HCT116 (cell line): Measurements from ENCODE around the gene DMXL1.

Source experiments
- CEBPB ChIP-seq: IDR thresholded peaks from 2 replicates; pipeline ENCODE4 v1.6.1; 2012; ENCODE audit warnings: low read depth
- CTCF ChIP-seq, 3 experiments: fragments of 200-600 bp in 1 of 3; sonication (generic) in 1 of 3; IDR thresholded peaks in 2 of 3; conservative IDR thresholded peaks in 1 of 3; 2 replicates each; pipeline ENCODE4 v1.5.1; 2012 to 2017; ENCODE audit warnings: low read depth in 2 of 3, low read length in 2 of 3, antibody characterized with exemption in 1 of 3, borderline replicate concordance in 1 of 3, control low read depth in 1 of 3, mild to moderate bottlenecking in 1 of 3, mixed read lengths in 1 of 3, mixed run types in 1 of 3, moderate library complexity in 1 of 3; ENCODE audit not compliant: insufficient read depth in 1 of 3
- ELF1 ChIP-seq: IDR thresholded peaks from 2 replicates; pipeline ENCODE4 v1.6.1; 2012; ENCODE audit warnings: low read depth, borderline replicate concordance
- EZH2 ChIP-seq: fragments of 200-600 bp; sonication (generic); IDR thresholded peaks from 2 replicates; pipeline ENCODE4 v1.6.1; 2017; ENCODE audit warnings: antibody characterized with exemption, mixed run types
- EZH2phosphoT487 ChIP-seq: fragments of 200-600 bp; IDR thresholded peaks from 2 replicates; pipeline ENCODE4 v1.6.1; 2018; ENCODE audit warnings: antibody characterized with exemption, borderline replicate concordance
- MAX ChIP-seq: IDR thresholded peaks from 2 replicates; pipeline ENCODE4 v1.6.1; 2012
- POLR2A ChIP-seq: IDR thresholded peaks from 2 replicates; pipeline ENCODE4 v1.7.0; 2011; ENCODE audit warnings: borderline replicate concordance; ENCODE audit not compliant: insufficient read depth, insufficient read length; ENCODE audit errors: extremely low read depth
- POLR2AphosphoS5 ChIP-seq: IDR thresholded peaks from 2 replicates; pipeline ENCODE4 v1.6.1; 2011; ENCODE audit warnings: mild to moderate bottlenecking, low read depth, low read length, moderate library complexity
- REST ChIP-seq: IDR thresholded peaks from 2 replicates; pipeline ENCODE4 v1.6.1; 2012; ENCODE audit warnings: low read depth
- SIN3A ChIP-seq: IDR thresholded peaks from 2 replicates; pipeline ENCODE4 v1.6.1; 2012; ENCODE audit warnings: low read depth
- SP1 ChIP-seq: IDR thresholded peaks from 2 replicates; pipeline ENCODE4 v1.6.1; 2012; ENCODE audit warnings: low read depth
- YY1 ChIP-seq: IDR thresholded peaks from 2 replicates; pipeline ENCODE4 v1.6.1; 2011; ENCODE audit warnings: low read length, low read depth, moderate library complexity, mild to moderate bottlenecking; ENCODE audit not compliant: insufficient replicate concordance; ENCODE audit errors: extremely low read depth
- TF ChIP-seq, protein P1 (sequence below): IDR thresholded peaks from 2 replicates; pipeline ENCODE4 v1.6.1; 2011; ENCODE audit warnings: mild to moderate bottlenecking, low read length, moderate library complexity; ENCODE audit not compliant: insufficient replicate concordance; ENCODE audit errors: extremely low read depth

GRCh38 chr5:119187776-119188529 is 117.1 kb downstream of the DMXL1 start:
- no peak for TF ChIP-seq CTCF (IDR thresholded peaks at IDR 0.05 in 2 of 3, conservative IDR thresholded peaks at IDR 0.05 in 1 of 3; ENCODE audit: borderline replicate concordance in 1 of 3, insufficient read depth in 1 of 3, low read depth in 2 of 3, low read length in 2 of 3)
- TF ChIP-seq EZH2phosphoT487, result no peak
- TF ChIP-seq MAX, result no peak
- no peak for TF ChIP-seq SP1
- no peak for TF ChIP-seq SIN3A
- TF ChIP-seq, protein P1, sequence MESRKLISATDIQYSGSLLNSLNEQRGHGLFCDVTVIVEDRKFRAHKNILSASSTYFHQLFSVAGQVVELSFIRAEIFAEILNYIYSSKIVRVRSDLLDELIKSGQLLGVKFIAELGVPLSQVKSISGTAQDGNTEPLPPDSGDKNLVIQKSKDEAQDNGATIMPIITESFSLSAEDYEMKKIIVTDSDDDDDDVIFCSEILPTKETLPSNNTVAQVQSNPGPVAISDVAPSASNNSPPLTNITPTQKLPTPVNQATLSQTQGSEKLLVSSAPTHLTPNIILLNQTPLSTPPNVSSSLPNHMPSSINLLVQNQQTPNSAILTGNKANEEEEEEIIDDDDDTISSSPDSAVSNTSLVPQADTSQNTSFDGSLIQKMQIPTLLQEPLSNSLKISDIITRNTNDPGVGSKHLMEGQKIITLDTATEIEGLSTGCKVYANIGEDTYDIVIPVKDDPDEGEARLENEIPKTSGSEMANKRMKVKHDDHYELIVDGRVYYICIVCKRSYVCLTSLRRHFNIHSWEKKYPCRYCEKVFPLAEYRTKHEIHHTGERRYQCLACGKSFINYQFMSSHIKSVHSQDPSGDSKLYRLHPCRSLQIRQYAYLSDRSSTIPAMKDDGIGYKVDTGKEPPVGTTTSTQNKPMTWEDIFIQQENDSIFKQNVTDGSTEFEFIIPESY, result no peak
- no peak for TF ChIP-seq POLR2A
- TF ChIP-seq ELF1, result no peak
- TF ChIP-seq REST, result no peak
- TF ChIP-seq CEBPB, result no peak
- no peak for TF ChIP-seq POLR2AphosphoS5
- TF ChIP-seq YY1, result no peak
- TF ChIP-seq EZH2, result no peak
